Heart right ventricle (tissue), 16 donors: ENCODE data around the gene PDE4D. TPM values are rescaled to one million over a fixed set of nuclear protein-coding genes. Genes with fewer than 3 reads are reported as not detected.

Experiments
- ATAC-seq, 8 donors: fragments of 200-7000 bp; cut with Tn5 transposase; one replicate each; pipeline ENCODE4 v1.9.1; 2020; ENCODE audit warnings: mild to moderate bottlenecking in 8 of 8, moderate library complexity in 8 of 8, moderate number of reproducible peaks in 1 of 8
- DNase-seq, 2 donors: peaks; one replicate each; pipeline ENCODE4 v3.0.0-alpha.2; 2020
- H3K27ac ChIP-seq, 10 donors: fragments of 200-600 bp; sonication (generic) in 2 of 10; one replicate each; pipeline versions ENCODE4 v1.5.0 to v1.8.0; 2020 to 2022; ENCODE audit warnings: mild to moderate bottlenecking in 3 of 10
- H3K27me3 ChIP-seq, 7 donors: fragments of 200-600 bp; one replicate each; pipeline ENCODE4 v1.8.0; 2021 to 2022; ENCODE audit warnings: mild to moderate bottlenecking in 2 of 7
- H3K36me3 ChIP-seq, 9 donors: fragments of 200-600 bp; sonication (generic) in 1 of 9; one replicate each; pipeline versions ENCODE4 v1.5.0 to v1.8.0; 2020 to 2022; ENCODE audit warnings: mild to moderate bottlenecking in 2 of 9
- H3K4me1 ChIP-seq, 9 donors: fragments of 200-600 bp; sonication (generic) in 1 of 9; one replicate each; pipeline versions ENCODE4 v1.5.0 to v1.8.0; 2020 to 2022; ENCODE audit warnings: mild to moderate bottlenecking in 4 of 9
- H3K4me3 ChIP-seq, 10 donors: fragments of 200-600 bp; sonication (generic) in 2 of 10; one replicate each; pipeline versions ENCODE4 v1.5.0 to v1.8.0; 2020 to 2022; ENCODE audit warnings: mild to moderate bottlenecking in 7 of 10, moderate library complexity in 2 of 10
- H3K9me3 ChIP-seq, 11 donors: fragments of 200-600 bp in 10 of 11; sonication (generic) in 2 of 11; one replicate each; pipeline versions ENCODE4 v1.5.0 to v1.8.0; 2013 to 2022; ENCODE audit warnings: mild to moderate bottlenecking in 2 of 11, control low read depth in 1 of 11, moderate library complexity in 1 of 11
- WGBS, 2 donors: extraction: QIAGEN DNeasy Blood & Tissue Kit; methylation state at CpG; one replicate each; pipeline ENCODE4 v1.1.7; 2013; ENCODE audit warnings: inconsistent platforms in 1 of 2; 5-methylcytosine and 5-hydroxymethylcytosine counted together
- intact Hi-C, 10 donors: fragments of 100-400 bp; cut with DNase I; formaldehyde crosslinking; loops; one replicate each; pipeline versions ENCODE4 v1.11.1 to v1.14.2; 2022
- polyA plus RNA-seq, 2 donors: library from polyadenylated mRNA; stranded (reverse); fragments of 200-250 nt; gene quantifications; one replicate each; pipeline ENCODE4 v1.2.3, GENCODE V29; 2013
- total RNA-seq, 10 donors: library from RNA; stranded (reverse); fragmentation: NEBNext Ultra II Directional in 3 of 10; extraction: Animal tissue kit (Norgen Biotek cat#: 25700) in 3 of 10; gene quantifications; one replicate each; pipeline versions ENCODE4 v1.2.1 to v1.2.4, GENCODE V29; 2021 to 2023
- TF ChIP-seq, protein P1 (sequence below), 9 donors: fragments of 200-600 bp; sonication (generic) in 2 of 9; IDR thresholded peaks; one replicate each; pipeline versions ENCODE4 v1.5.0 to v1.8.0; 2021 to 2022; ENCODE audit warnings: antibody characterized with exemption in 9 of 9, mild to moderate bottlenecking in 5 of 9, moderate library complexity in 1 of 9
- donor health status: Arrhythmogenic right ventricular cardiomyopathy.
- donor health status: ischemic (EF 13 %, LVEDD 7.1; RV severe dilation, severe dysfunction).
- donor health status: healthy with polysubstance abuse.
- donor health status: DM: no; HTN: yes; CAD: no.
- donor health status: DM: no; HTN: no; CAD: no.
- donor health status: ischemic (EF 25% LVEDD 6.9; RV normal size, moderate dysfunction).
- donor health status: ischemic (EF 25% LVEDD 5.7; RV mildly dilated, moderate dysfunction).
- donor health status: healthy.
- donor health status: DM: yes; HTN: yes; CAD: no.
- donor health status: Ischemic cardiomyopathy.
- donor health status: ischemic (EF 35%, LVEDD 5.7; RV mildly dilated, moderate dysfunction).
- donor health status: nonischemic (EF 11% LVEDD 7.7; RV severe dilation, severe dysfunction).
- donor health status: DM: yes; HTN: yes; CAD: no.
- donor health status: PGD.
- donor health status: ischemic (EF 29% LVEDD 5.4; RV normal size, mild dysfunction).
- donor health status: nonischemic (EF 23%, LVEDD 6.1; RV moderate dilation, normal function).

The PDE4D gene
- total and polyA plus RNA-seq, 12 donors, result 5.8 to 83.2 (median 39.5) TPM

DNA sequence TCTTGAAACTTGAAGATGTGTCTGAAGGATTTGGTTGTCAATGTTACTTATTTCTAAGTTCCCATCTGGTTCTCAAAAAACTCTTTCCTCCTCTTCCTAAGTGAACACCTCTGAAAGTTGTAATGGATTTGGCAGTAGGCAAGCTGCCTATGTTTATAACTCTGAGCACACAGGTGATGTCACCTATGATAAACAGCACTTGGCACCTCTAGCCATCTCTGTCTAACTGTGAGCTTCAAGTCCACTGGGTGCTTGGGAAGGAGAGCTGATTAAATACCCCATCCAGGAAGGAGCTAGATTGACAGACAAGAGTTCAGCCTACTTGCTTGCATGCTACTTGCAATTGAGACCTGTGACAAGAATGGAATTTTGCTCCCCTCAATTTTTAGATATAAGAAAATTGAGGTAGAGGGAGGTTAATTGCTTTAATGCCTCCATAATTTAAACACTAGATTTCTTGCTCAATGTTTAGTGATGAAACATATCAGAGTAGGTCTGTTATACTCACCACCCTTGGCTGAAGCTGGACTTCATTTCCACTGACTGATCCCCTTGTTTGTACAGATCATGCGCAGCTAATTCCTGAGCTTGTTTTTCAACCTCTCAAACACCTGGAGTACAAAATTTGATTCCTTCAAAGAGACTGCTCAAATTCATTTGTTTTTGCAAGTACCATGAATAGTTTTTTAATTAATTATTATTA lies 49.9 kb downstream of the PDE4D start:
- Histone ChIP-seq H3K4me3 (no peak overlapping the region), H3K27me3 (no peaks in the 10 kb centered on the region), H3K4me1 (no peaks in the 10 kb centered on the region), H3K9me3 (no peaks in the 10 kb centered on the region), H3K36me3 (no peaks in the 10 kb centered on the region), H3K27ac (no peak overlapping the region)
- TF ChIP-seq, protein P1, sequence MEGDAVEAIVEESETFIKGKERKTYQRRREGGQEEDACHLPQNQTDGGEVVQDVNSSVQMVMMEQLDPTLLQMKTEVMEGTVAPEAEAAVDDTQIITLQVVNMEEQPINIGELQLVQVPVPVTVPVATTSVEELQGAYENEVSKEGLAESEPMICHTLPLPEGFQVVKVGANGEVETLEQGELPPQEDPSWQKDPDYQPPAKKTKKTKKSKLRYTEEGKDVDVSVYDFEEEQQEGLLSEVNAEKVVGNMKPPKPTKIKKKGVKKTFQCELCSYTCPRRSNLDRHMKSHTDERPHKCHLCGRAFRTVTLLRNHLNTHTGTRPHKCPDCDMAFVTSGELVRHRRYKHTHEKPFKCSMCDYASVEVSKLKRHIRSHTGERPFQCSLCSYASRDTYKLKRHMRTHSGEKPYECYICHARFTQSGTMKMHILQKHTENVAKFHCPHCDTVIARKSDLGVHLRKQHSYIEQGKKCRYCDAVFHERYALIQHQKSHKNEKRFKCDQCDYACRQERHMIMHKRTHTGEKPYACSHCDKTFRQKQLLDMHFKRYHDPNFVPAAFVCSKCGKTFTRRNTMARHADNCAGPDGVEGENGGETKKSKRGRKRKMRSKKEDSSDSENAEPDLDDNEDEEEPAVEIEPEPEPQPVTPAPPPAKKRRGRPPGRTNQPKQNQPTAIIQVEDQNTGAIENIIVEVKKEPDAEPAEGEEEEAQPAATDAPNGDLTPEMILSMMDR (IDR thresholded peaks at IDR 0.05), result no peak
- no peak for DNase-seq
- WGBS, 2 donors, result 87 to 100% methylated on average over 1 of the region's 1 CpG
- ATAC-seq, result no peak
- intact Hi-C loops, result no loop called here

DNA sequence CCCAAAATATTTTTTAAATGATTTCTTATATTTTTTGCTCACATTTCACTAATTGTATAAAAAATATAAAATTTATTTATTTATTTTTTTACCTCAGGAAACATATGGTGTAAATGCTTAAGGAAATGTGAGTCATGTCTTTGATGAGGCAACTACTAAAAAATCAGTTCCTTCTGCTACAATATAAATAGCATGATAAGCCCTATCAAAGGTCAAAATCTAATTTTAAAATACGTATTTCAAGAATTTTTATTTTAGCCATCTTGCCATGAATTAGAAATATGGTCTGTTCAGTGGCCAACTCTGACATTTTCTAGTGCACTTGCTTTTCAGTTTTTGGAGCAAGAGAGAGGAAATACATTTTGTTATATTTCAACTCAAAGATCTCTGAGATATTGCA lies 50.5 kb downstream of the PDE4D start:
- DNase-seq (no peak), ATAC-seq (no peak)
- Histone ChIP-seq H3K9me3 (no peaks in the 10 kb centered on the region), H3K27ac (no peak overlapping the region), H3K36me3 (no peaks in the 10 kb centered on the region), H3K4me1 (no peaks in the 10 kb centered on the region), H3K27me3 (no peaks in the 10 kb centered on the region), H3K4me3 (no peak overlapping the region)
- intact Hi-C loops, result no loop called here
- WGBS, 2 donors, result 20 to 51% methylated on average over 1 of the region's 1 CpG
- TF ChIP-seq, protein P1 (IDR thresholded peaks at IDR 0.05), result no peak

DNA sequence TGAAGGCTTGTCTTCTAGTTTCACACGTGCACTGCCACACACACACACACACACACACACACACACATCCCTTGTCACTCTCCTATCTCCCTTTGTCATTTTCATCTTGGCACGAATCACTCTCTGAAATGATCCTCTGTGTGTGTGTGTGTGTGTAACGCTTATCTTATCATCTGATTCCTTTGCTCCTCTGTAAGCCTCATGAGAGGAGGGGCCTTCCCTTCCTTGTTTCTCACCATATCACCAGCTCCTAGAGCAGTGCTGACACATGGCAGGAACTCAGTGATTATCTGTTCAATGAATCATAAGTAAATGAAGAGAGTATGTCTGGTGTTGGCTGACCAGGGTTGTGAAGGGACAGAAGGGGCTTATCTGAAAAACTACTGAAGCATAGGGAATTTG lies 53.3 kb downstream of the PDE4D start:
- Histone ChIP-seq H3K27ac (no peak overlapping the region), H3K4me1 (no peaks in the 10 kb centered on the region), H3K27me3 (no peaks in the 10 kb centered on the region), H3K9me3 (no peaks in the 10 kb centered on the region), H3K36me3 (no peaks in the 10 kb centered on the region), H3K4me3 (no peak overlapping the region)
- WGBS, 2 donors, result 19 to 20% methylated on average over 3 of the region's 3 CpGs
- TF ChIP-seq, protein P1 (IDR thresholded peaks at IDR 0.05), result no peak
- no peak for ATAC-seq
- no peak for DNase-seq
- intact Hi-C loops, result no loop called here

DNA sequence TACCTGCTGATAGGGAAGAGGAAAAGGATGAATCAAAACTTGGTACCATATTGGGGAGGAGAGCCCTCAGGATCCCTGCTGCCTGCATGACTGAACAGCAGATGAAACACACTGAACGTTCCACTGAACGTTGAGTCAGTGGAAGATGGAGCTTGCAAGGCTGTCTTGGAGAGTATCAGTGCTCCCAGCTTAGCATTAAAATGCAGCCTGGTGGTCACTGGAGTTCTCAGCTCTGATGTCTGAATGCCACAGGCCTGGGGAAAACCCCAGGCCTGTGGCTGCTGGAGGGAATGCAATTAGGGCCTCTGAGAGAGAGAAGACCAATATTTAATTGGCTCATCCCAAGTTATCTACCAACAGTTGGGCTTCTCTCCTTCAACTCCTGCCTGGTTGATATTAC lies 54.5 kb downstream of the PDE4D start:
- TF ChIP-seq, protein P1 (IDR thresholded peaks at IDR 0.05), result no peak
- DNase-seq (no peak), ATAC-seq (no peak)
- no peaks in the 10 kb centered on the region for H3K27me3 ChIP-seq
- intact Hi-C loops, result no loop called here
- H3K9me3 ChIP-seq, result no peaks in the 10 kb centered on the region
- H3K4me3 ChIP-seq, result no peak overlapping the region
- H3K4me1 ChIP-seq, result no peaks in the 10 kb centered on the region
- WGBS, 2 donors, result 83% methylated on average over 2 of the region's 2 CpGs
- no peak overlapping the region for H3K27ac ChIP-seq
- no peaks in the 10 kb centered on the region for H3K36me3 ChIP-seq
